Mesendoderm (in vitro differentiated cells): ENCODE results near the gene SMIM31. TPM values are rescaled to one million over a fixed set of nuclear protein-coding genes. Genes with fewer than 3 reads are reported as not detected.

Source experiments
- DNase-seq: peaks from one replicate; pipeline ENCODE4 v3.0.0; 2013
- H2AK5ac ChIP-seq: 2 replicates; pipeline ENCODE4 v1.6.1; 2013; ENCODE audit warnings: low read length, inconsistent platforms
- H2BK120ac ChIP-seq: 2 replicates; pipeline ENCODE4 v1.6.1; 2013; ENCODE audit warnings: low read depth, mild to moderate bottlenecking, low read length, moderate library complexity, mixed read lengths
- H2BK15ac ChIP-seq: replicated peaks from 2 replicates; pipeline ENCODE4 v1.6.1; 2013; ENCODE audit warnings: low read depth, mild to moderate bottlenecking, moderate library complexity
- H2BK5ac ChIP-seq: 2 replicates; pipeline ENCODE4 v1.6.1; 2013; ENCODE audit warnings: low read length, inconsistent platforms
- H3K18ac ChIP-seq: 2 replicates; pipeline ENCODE4 v1.6.1; 2013; ENCODE audit warnings: mild to moderate bottlenecking, low read length, mixed read lengths
- H3K23ac ChIP-seq: one replicate; pipeline ENCODE4 v1.6.1; 2013; ENCODE audit warnings: low read length
- H3K27ac ChIP-seq: 2 replicates; pipeline ENCODE4 v1.5.1; 2013; ENCODE audit warnings: low read depth, mild to moderate bottlenecking, inconsistent platforms, low read length, moderate library complexity
- H3K27me3 ChIP-seq: 2 replicates; pipeline ENCODE4 v1.6.1; 2013; ENCODE audit warnings: low read length, control low read depth, mild to moderate bottlenecking, inconsistent platforms; ENCODE audit not compliant: insufficient read depth, poor library complexity
- H3K36me3 ChIP-seq: 2 replicates; pipeline ENCODE4 v1.6.1; 2013; ENCODE audit warnings: low read length, inconsistent platforms; ENCODE audit not compliant: control insufficient read depth, insufficient read depth
- H3K4ac ChIP-seq: one replicate; pipeline ENCODE4 v1.6.1; 2013; ENCODE audit warnings: low read depth, mild to moderate bottlenecking, low read length, moderate library complexity
- H3K4me1 ChIP-seq: 2 replicates; pipeline ENCODE4 v1.6.1; 2013; ENCODE audit warnings: low read depth, low read length, inconsistent platforms; ENCODE audit not compliant: control insufficient read depth
- H3K4me2 ChIP-seq: 2 replicates; pipeline ENCODE4 v1.6.1; 2013; ENCODE audit warnings: low read length
- H3K4me3 ChIP-seq: 2 replicates; pipeline ENCODE4 v1.5.1; 2013; ENCODE audit warnings: mild to moderate bottlenecking, low read length
- H3K56ac ChIP-seq: one replicate; pipeline ENCODE4 v1.6.1; 2013; ENCODE audit warnings: low read length
- H3K79me1 ChIP-seq: 2 replicates; pipeline ENCODE4 v1.6.1; 2013; ENCODE audit warnings: low read length, inconsistent platforms
- H3K79me2 ChIP-seq: 2 replicates; pipeline ENCODE4 v1.6.1; 2013; ENCODE audit warnings: mild to moderate bottlenecking, low read length; ENCODE audit not compliant: control insufficient read depth, insufficient read depth
- H3K9ac ChIP-seq: 2 replicates; pipeline ENCODE4 v1.6.1; 2013; ENCODE audit warnings: low read length, inconsistent platforms
- H4K5ac ChIP-seq: one replicate; pipeline ENCODE4 v1.6.1; 2013; ENCODE audit warnings: low read length
- H4K8ac ChIP-seq: one replicate; pipeline ENCODE4 v1.6.1; 2013; ENCODE audit warnings: low read depth, mild to moderate bottlenecking, control low read depth, low read length, moderate library complexity
- WGBS: extraction: QIAGEN DNeasy Blood & Tissue Kit; methylation state at CpG from one replicate; pipeline ENCODE4 v1.1.7; 2013; ENCODE audit warnings: low lambda C conversion rate, missing lambda C conversion rate; ENCODE audit not compliant: insufficient coverage; ENCODE audit errors: extremely low coverage; 5-methylcytosine and 5-hydroxymethylcytosine counted together
- polyA plus RNA-seq, 2 experiments: library from polyadenylated mRNA; stranded (reverse); fragments of 200-250 nt; gene quantifications; one replicate each; pipeline ENCODE4 v1.2.3, GENCODE V29; 2013

Gene SMIM31
- not detected for polyA plus RNA-seq (2013, experiment 1 of 2)
- polyA plus RNA-seq (2013, experiment 2 of 2): not detected

DNA sequence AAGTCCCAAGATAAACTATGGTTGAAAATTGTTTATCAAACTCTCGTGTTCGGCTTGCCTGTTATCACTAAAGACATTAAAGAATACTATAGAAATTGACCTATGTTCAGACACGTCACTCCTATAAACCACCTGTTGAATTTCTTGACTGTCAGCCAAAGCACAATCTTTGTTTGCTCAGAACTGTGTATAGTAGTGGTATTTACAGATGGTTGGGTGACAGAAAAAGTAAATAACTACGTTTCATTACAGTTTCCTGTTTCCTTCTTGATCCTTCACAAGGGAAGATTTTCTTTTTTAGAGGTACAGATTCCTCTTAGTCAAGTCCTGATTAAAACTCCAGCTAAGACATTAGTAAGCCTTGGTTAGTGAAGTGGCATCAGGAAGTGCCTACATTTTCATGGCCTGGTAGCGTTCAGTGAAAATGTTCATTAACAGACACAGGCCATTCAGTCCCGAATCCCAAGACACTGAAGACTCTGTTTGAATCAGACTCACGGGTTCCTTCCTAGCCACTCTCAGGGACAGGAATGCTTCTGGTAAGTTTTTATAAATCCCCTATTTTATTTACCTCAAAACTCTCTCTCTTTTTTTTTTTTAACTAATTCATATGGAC, at the start of gene SMIM31:
Gene SMIM31, plus strand, starts transcription at position 259 of the 616 bp plus-strand sequence. CDS start 16,313 bp downstream, outside the sequence.
- no peak within 1 kb of the TSS for H3K4me3 ChIP-seq
- no peaks in the 10 kb centered on the region for H3K36me3 ChIP-seq
- no peak within 1 kb of the TSS for H3K23ac ChIP-seq
- H4K5ac ChIP-seq: no peak within 1 kb of the TSS
- no peak within 1 kb of the TSS for H3K9ac ChIP-seq
- no peak within 1 kb of the TSS for H3K4ac ChIP-seq
- no peaks in the 10 kb centered on the region for H3K79me1 ChIP-seq
- no peaks in the 10 kb centered on the region for H3K27me3 ChIP-seq
- DNase-seq: no peak
- no peak within 1 kb of the TSS for H2BK15ac ChIP-seq
- H3K56ac ChIP-seq: no peak within 1 kb of the TSS
- H3K27ac ChIP-seq: no peak within 1 kb of the TSS
- H3K79me2 ChIP-seq: no peaks in the 10 kb centered on the region
- H3K18ac ChIP-seq: no peak within 1 kb of the TSS
- H2AK5ac ChIP-seq: no peak within 1 kb of the TSS
- H3K4me2 ChIP-seq: no peak within 1 kb of the TSS
- no peak within 1 kb of the TSS for H4K8ac ChIP-seq
- no peak within 1 kb of the TSS for H2BK5ac ChIP-seq
- no CpG with 5 or more reads among the region's 7 CpGs for WGBS
- no peak within 1 kb of the TSS for H2BK120ac ChIP-seq
- no peaks in the 10 kb centered on the region for H3K4me1 ChIP-seq

DNA sequence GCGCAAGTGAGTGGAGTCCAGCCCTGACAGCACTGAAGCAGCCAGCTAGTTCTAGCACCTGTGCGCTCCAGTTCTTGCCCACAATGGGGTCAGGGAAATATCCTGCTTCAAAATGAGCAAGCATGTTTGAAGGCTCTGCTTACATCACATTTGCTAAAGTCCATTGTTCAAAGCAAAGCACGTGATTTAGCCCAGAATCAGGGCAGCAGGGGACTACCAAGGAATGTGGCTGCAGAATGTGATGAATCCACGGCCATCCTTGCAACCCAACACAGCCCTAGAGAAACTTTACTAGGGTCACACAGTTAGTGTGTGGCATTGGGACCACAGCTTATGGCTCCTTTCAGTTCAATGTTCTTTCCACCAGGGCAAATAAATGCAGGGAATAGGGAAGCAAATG, 47.3 kb upstream of the SMIM31 start:
- no peak overlapping the region for H3K9ac ChIP-seq
- DNase-seq: peak; percentile 76
- H3K4ac ChIP-seq: no peak overlapping the region
- H3K4me2 ChIP-seq: no peak overlapping the region
- no peak overlapping the region for H3K18ac ChIP-seq
- H3K23ac ChIP-seq: no peak overlapping the region
- no peak overlapping the region for H3K4me3 ChIP-seq
- no peaks in the 10 kb centered on the region for H3K27me3 ChIP-seq
- no peak overlapping the region for H4K8ac ChIP-seq
- no peak overlapping the region for H2AK5ac ChIP-seq
- H3K36me3 ChIP-seq: no peaks in the 10 kb centered on the region
- no peak overlapping the region for H4K5ac ChIP-seq
- WGBS: no CpG with 5 or more reads among the region's 4 CpGs
- H2BK120ac ChIP-seq: no peak overlapping the region
- no peaks in the 10 kb centered on the region for H3K4me1 ChIP-seq
- no peak overlapping the region for H2BK5ac ChIP-seq
- no peaks in the 10 kb centered on the region for H3K79me1 ChIP-seq
- no peak overlapping the region for H3K56ac ChIP-seq
- H3K79me2 ChIP-seq: no peaks in the 10 kb centered on the region
- H3K27ac ChIP-seq: no peak overlapping the region
- no peak overlapping the region for H2BK15ac ChIP-seq

DNA sequence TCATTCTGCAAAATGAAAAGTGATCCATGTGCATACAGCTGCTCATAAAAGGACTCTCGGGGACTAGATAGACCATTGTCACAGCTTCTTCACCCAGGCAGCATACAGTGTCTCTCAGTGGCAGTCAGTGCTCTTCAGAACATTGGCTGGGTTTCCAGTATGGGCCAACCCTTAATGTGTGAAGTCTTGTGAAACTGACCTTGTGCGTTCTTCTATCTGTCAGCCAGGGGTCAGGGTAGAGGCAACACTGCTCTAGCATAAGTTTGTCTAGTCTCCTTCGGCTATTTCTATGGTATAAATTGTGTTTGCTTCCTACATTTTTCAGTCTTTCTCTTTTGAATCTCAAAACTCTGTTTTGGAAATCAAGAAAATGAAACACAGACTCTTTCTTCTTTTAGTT, 37.0 kb upstream of the SMIM31 start:
- Histone ChIP-seq H4K5ac (no peak overlapping the region), H2BK15ac (no peak overlapping the region), H2BK120ac (no peak overlapping the region), H3K36me3 (no peaks in the 10 kb centered on the region), H3K4ac (no peak overlapping the region), H2AK5ac (no peak overlapping the region), H3K9ac (no peak overlapping the region), H4K8ac (no peak overlapping the region), H3K27ac (no peak overlapping the region), H3K79me2 (no peaks in the 10 kb centered on the region), H3K27me3 (no peaks in the 10 kb centered on the region), H3K23ac (no peak overlapping the region), H2BK5ac (no peak overlapping the region), H3K79me1 (no peaks in the 10 kb centered on the region), H3K4me1 (no peaks in the 10 kb centered on the region), H3K56ac (no peak overlapping the region), H3K4me3 (no peak overlapping the region), H3K18ac (no peak overlapping the region), H3K4me2 (no peak overlapping the region)
- no CpG with 5 or more reads among the region's 3 CpGs for WGBS
- DNase-seq: peak; percentile 48

DNA sequence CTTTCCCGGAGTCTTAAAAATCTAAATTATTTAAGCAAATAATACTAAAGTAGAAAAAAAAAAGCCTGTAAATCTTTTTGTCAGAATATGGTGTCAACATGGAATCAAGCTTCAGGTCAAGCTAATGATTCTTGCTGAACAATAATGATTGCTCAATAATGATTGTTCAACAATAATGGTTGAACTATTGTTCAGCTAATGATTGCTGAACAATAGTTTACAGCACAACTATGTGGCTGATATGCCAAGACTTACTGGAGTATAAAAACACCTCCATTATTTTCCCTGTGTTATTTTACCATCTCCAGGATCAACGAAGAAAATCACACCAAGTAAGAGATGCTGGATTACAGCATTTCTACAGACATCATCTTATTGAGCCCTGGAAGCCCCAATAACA, 35.1 kb upstream of the SMIM31 start:
- no peak overlapping the region for H2BK15ac ChIP-seq
- no peak overlapping the region for H3K4ac ChIP-seq
- no peak overlapping the region for H3K4me3 ChIP-seq
- no peak overlapping the region for H2BK5ac ChIP-seq
- no peak overlapping the region for H3K4me2 ChIP-seq
- no peak overlapping the region for H4K5ac ChIP-seq
- no peak overlapping the region for H3K18ac ChIP-seq
- no peaks in the 10 kb centered on the region for H3K36me3 ChIP-seq
- H3K56ac ChIP-seq: no peak overlapping the region
- no peaks in the 10 kb centered on the region for H3K27me3 ChIP-seq
- H3K9ac ChIP-seq: no peak overlapping the region
- no peak overlapping the region for H3K27ac ChIP-seq
- H3K23ac ChIP-seq: no peak overlapping the region
- no peaks in the 10 kb centered on the region for H3K4me1 ChIP-seq
- no peak for DNase-seq
- H2AK5ac ChIP-seq: no peak overlapping the region
- no peak overlapping the region for H2BK120ac ChIP-seq
- H4K8ac ChIP-seq: no peak overlapping the region
- no CpG with 5 or more reads among the region's 2 CpGs for WGBS
- H3K79me2 ChIP-seq: no peaks in the 10 kb centered on the region
- no peaks in the 10 kb centered on the region for H3K79me1 ChIP-seq

DNA sequence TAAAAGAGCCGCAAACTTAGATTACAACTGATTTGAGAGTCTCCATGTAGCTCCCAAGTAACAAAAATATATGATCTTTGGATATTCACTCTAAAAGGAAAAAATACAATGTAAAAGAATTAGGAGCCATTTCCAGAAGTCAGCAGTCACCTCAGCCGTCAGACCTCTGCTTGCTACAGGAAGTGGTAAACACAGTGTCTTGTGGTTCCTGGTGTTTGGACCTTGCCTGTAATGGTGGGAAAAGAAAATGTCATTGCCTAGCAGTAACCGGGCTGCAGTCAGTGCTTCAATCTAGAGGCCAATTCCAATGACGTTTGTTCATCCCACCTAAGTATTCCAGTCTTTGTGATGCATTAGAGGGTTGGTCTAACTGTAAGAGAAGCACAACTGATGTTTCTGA, 28.9 kb upstream of the SMIM31 start:
- no peaks in the 10 kb centered on the region for H3K79me2 ChIP-seq
- H2BK120ac ChIP-seq: no peak overlapping the region
- H2AK5ac ChIP-seq: no peak overlapping the region
- H2BK15ac ChIP-seq: no peak overlapping the region
- no CpG with 5 or more reads among the region's 4 CpGs for WGBS
- H3K9ac ChIP-seq: no peak overlapping the region
- H3K18ac ChIP-seq: no peak overlapping the region
- no peaks in the 10 kb centered on the region for H3K27me3 ChIP-seq
- no peak overlapping the region for H3K27ac ChIP-seq
- no peak overlapping the region for H3K56ac ChIP-seq
- H3K36me3 ChIP-seq: no peaks in the 10 kb centered on the region
- no peak for DNase-seq
- no peak overlapping the region for H4K5ac ChIP-seq
- H3K4me2 ChIP-seq: no peak overlapping the region
- no peak overlapping the region for H3K4ac ChIP-seq
- H3K4me1 ChIP-seq: no peaks in the 10 kb centered on the region
- H3K23ac ChIP-seq: no peak overlapping the region
- H3K79me1 ChIP-seq: no peaks in the 10 kb centered on the region
- no peak overlapping the region for H3K4me3 ChIP-seq
- no peak overlapping the region for H4K8ac ChIP-seq
- no peak overlapping the region for H2BK5ac ChIP-seq
